ENCODE results near the gene TMEM140.

TMEM140 gene

DNA sequence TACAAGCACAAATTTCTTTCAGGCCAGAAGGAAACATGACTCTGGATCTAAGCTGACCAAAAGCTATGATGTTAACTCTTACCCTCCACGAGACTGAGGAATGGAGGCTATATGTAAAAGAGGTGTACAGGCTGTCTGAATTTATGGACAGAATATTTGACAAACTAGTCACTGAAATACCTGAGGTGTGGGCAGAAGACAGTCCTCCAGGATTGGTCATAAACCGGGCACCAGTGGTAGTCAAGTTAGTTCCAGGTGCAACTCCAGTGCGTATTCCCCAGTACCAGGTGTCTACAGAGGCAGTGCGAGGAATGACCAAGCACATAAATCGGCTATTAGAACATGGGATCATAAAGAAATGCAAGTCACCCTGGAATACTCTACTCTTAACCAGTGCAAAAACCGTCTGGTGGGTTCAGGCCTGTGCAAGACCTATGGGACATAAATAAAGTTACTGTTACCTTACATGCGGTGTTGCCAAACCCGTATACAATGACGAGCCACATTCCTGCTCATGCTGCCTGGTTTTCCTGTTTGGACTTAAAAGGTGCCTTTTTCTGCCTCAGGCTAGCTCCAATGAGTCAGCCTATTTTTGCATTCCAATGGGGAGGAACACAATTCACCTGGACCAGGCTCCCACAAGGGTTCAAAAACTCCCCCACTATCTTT, 29.3 kb downstream of the TMEM140 start:
- DNase-seq: no peak

DNA sequence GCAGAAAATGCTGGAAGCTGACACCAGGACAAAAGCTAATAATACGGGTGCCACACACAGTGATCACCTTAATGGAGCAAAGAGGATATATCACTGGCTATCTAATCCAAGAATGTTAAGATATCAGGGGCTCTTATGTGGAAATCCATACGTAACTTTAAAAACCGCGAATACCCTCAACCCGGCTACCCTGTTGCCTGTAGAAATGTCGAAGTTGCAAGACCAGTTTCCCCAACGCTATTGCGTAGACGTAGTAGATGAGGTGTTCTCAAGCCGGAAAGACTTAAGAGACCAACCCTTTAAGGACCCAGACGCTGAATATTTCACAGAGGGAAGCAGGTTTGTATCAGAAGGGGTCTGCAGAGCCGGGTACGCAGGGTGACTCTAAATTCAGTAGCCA, 30.5 kb downstream of the TMEM140 start:
- DNase-seq: no peak

DNA sequence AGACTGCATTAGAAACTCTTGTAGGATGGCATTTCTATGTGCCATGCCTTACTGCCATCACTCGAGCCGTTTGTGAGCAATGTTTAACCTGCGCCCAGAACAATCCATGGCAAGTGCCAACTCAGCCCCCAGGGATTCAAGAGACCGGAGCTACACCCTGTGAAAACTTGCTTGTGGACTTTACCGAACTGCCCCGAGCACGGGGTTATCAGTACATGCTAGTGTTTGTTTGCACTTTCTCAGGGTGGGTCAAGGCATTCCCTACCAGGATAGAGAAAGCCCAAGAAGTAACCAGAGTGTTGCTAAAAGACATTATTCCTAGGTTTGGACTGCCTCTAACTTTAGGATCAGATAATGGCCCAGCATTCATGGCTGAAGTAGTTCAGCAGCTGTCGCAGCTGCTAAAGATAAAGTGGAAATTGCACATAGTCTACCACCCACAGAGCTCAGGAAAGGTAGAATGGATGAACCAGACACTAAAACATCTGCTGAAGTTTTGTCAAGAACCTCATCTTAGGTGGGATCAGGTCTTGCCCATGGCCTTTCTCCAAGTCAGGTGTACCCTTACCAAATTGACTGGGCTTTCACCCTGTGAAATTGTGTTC, 31.6 kb downstream of the TMEM140 start:
- DNase-seq: no peak

DNA sequence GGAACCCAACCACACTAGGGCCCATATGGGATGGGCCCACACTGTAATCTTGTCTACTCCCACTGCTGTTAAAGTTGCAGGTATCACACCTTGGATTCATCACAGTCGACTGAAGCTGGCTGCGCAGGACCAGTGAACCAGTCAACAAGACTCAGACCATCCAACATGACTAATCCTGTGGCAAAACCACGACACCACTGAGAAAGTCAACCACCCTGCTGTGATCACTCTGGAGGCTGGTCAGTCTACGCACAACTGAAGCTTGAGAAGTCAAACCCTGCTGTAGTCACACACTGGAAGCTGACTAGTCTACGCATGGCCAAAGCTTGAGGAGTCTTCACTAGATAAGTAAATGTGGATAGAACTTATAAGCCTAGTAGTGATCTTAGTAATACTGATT, 32.2 kb downstream of the TMEM140 start:
- no peak for DNase-seq

DNA sequence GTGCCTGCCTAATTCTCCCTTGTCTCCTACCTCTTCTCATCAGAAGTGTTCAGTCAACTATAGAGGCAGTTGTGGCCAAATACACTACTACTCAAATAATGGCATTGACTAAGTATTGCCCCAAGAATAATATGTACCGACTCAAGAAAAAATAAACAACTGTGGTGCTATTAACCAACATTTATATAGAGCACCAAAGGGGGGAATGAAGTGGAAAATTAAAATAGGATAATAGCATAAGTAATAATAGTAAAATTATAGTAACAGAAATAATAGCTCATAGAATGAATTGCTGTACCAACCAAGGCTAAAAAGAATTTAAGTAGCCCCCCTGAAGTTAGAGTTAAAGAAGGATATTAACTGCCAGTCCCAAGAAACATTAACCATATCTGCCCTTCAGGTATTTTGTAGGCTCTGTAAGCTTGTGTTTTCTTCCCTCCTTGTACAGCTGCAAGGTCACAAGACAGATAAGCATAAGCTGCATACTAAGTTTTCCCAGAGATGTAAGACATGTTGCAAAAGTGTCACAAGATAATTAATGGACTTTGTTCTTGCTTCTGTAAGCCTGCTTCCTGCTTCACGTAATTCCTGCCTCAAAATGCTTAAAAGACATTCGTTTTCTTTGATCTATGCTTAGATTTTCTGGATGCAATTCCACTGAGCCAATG, 33.5 kb downstream of the TMEM140 start:
- no peak for DNase-seq

DNA sequence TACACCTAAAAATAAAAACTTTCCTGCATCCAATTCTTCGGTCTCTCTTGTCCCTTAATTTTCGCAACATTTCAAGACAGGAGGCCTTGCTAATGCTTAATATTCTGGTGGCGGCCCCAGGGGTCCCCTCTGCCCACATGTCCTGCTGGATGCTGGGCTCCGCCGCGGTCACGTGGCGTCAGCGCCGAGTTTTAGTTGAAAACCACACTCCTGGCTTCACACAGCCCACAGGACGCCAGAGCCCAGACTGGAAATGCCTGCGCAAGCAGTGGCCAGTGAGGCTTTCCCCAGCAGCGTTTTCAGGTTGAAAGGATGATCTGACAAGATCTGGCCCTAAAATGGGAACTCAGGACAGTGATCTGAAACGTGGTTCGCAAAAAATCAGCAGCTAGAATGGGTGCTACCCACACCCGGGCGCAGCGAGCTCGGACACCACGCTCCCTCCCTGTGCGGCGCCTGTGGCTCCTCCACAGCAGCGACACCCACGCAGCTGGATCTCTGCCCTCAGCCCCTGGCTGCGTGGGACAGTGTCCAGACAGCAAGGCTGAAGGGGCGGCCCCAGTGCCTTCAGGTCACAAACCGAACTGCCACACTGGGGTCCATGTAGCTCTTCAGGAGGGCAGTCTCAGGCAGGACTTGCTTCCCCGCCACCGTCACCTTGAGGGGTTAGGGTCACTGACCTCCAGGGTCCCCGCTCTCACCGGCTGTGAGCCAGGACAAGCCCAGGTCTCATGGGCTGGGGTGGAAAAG, 34.2 kb downstream of the TMEM140 start:
- DNase-seq: no peak

DNA sequence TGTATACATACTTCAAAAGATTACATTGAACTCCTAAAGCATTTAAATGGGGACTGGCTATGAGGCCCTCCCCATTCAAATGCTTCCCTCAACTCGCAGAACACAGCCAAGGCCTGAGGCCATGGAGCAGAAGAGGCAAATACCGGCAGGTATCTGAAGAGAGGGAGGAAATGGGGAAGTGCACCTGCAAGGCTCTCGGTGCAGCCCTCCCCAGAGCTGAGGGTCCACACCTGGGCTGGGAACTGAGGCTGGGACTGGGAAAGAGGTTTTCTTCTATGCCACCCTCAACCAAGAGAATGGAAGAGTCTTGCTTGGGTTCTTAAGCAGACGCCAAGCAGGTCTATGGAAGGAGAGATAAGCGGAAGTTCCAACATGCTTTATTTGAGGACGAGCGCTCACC, 35.6 kb downstream of the TMEM140 start:
- DNase-seq: no peak

DNA sequence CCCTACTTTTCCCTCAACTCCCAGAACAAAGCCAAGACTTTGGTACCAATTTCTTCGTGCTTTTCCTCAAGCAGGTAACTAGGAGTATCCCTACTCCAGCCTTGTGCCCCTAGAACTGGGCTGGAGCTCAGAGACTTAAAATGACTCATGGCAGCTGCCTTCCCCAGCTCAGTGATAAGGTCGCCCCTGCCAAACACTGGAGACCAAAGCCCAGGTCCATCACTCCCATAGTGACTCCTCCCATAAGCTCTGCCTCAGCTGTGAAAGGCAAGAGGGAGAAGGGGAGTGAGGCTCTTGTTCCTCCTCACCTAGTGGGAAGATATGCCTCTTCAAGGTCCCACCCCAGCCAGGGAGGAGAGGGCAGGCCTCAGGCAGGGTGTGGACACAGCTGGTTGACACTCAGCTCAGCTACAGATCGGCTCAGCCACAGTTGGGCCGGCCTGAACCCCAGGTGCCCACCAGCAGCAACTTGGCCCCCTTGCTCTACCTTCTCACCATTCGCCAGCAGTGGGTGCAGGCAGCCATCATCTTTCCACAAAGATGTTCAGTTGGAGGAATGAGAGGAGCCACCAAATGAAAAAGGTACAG, 36.5 kb downstream of the TMEM140 start:
- no peak for DNase-seq

DNA sequence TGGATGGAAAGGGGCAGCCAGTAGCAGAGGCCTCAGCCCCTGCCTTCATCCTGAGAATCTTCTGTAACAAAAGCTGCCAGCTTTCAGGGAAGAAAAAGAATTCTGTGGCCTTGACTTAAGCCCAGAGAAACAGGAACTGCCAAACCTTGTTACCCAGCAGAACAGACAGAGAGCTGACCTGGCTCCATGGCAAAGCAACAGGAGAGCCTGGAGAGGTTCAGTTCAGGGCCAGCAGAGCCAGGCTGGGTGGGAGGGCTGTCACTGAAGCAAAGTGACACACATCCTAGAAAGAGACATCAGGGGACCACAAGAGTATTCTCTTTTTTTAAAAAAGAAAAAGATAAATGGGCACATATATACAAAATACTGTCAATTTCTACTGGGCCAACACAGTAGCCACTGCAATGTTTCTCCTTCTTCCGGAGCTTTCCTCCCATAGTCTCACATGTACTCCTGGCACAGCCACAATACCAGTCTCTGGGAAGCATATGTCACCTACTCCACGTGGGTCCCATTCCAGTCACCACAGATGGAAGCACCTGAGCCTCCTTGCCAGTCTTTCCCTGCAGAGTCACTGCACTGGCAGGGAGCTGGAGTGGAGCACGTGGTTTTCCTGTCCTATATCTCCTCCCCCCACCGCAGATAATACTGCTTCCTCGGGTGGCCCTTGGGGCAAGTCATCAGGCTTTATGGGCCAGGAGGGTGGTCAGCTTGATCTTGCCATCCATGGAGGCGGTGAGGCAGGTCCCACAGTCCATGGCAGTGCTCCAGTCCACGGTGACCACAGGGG, 37.8 kb downstream of the TMEM140 start:
- DNase-seq: no peak

DNA sequence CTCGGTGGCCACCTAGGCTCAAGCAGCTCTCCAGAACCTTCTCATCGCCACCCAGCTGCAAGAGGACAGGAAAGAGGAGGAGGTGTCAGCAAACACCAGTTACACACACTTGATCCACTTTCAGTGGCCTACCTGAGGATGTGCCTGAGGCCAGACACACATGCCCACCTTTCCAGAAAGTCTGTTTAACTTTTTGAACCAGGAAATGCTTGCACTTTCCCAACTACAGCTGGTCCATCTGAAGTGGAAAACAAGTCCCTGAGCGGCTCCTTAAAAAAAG, 38.3 kb downstream of the TMEM140 start:
- DNase-seq: no peak

DNA sequence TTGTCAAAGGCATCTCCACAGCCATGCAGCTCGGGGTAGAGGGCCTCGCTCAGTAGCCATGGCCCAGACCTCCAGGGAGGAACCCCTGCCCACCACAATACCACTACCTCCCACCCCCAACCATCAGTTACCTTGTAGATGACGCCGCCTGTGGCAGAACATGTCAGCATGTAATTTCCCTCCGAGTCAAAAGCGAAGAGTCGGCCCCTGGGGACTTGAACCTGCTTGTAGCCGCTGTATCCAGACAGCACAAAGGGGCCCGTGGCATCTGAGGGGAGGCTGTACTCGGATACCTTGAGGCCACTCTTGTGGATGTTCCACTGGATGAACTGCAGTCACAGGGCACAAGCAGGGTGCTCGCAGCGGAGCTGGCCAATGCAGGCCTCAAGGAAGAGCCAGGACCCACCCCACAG, 39.0 kb downstream of the TMEM140 start:
- no peak for DNase-seq

DNA sequence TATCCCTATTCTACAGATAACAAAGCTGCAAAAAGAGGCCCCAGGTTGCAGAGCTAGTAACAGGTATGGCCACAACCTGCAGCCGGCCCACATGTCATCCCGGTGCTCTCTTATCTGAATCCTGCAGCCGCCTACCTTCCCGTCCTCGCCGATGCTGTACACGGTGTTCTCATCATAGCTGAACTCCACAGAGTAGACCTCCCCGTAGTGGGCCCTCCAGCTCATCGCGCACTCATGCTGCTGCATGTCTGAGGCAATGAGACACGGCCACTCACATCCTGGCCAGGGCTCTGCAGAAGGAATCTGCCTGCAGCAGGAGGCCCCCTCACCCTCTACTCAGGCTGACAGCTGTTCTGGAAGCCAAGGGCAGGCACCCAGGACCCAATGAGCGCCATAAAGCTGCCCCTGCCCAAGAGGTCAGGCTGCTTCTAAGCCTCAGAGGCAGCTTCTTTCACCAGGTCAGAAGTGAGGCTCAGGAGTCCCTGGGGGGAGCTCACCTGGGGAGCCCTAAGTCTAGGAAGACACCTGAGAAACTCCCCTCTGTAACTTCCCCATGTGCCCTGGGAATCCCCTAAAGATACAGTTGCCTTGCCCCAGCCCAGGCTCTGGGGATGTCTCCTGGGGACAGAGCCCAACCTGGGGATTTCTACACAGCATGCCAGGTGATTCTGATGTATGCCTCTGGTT, 40.6 kb downstream of the TMEM140 start:
- no peak for DNase-seq

DNA sequence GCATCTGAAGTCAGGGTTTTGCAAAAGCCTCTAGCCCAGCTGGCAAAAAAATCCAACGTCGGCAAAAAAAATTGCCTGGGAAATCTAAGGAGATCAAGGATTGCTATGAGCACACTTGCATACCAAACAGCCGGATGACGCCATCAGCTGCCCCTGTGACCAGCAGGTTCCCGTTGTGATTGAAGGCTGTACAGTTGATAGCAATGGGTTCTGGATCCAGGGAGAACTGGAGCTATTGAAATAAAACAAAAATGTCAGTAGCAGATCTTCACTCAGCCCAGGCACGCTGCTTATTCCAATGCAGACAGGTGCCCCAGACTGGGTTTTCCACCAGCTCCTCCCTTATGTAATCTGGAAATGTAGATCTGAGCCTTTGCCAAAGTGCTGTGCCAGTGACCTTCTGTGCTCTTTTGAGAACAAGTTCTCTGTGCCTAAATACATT, 41.4 kb downstream of the TMEM140 start:
- DNase-seq: no peak

DNA sequence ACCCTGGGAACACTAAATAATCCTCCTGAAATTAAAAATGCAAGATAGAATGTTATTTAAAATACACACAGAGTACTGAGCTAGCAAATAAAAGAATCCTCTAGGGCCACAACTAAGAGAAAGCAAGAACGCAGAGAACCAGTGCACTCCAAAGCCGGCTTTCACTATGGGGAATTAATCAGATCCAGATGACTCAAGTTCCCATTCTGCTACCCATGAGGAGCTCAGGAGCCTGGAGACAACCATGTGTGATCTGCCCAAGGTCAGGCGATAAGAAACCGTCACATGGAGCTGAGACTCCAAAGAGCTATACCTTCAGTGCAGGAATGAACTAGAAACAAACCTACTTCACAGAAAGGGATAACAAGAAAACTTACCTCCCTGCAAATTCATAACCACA, 42.1 kb downstream of the TMEM140 start:
- no peak for DNase-seq

DNA sequence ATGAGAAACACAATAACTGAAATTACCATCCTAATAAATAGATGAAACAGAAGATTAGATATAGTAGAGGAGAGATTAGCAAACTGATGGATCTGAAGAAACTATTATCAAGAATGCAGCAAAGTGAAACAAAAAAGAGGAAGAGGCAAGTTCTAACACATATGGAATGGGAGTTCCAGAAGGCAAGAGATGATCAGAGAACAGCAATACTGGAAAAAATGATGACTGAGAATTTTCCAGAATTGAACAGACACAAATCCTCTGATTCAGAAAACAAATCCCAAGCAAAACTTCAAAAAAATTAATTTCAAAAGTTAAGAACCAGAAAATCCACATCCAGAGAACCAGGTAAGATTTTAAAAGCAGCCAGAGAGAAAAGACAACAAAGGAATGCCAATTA, 42.8 kb downstream of the TMEM140 start:
- DNase-seq: no peak

DNA sequence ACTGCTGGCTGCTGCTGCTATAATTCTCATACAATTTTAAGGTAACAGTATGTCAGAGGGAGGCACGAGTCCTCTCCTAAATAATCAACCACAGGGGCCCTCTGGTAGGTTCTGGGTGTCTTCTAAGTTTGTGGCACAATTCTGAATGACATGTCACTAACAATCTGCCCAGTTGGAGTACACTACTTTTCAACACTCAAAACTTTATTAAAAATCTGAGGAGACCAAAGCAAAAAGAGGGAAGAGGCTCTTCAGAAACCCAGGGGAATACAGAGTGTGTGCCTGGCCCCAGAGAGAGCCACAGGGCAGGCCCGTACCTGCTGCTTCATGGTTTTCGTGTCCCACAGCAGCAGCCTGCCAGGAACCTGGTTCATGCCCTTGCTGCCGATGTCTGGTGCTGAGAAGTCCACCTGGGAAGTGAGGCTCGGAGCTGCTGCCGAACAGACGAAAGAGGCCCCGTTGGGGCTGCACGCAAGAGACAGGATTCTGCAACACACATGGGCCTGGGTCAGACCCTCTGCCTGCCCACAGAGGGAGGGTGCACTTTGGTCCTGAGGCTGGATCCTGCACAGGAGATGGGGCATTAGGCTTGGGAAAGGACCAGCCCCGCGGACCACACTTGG, 45.2 kb downstream of the TMEM140 start:
- no peak for DNase-seq

DNA sequence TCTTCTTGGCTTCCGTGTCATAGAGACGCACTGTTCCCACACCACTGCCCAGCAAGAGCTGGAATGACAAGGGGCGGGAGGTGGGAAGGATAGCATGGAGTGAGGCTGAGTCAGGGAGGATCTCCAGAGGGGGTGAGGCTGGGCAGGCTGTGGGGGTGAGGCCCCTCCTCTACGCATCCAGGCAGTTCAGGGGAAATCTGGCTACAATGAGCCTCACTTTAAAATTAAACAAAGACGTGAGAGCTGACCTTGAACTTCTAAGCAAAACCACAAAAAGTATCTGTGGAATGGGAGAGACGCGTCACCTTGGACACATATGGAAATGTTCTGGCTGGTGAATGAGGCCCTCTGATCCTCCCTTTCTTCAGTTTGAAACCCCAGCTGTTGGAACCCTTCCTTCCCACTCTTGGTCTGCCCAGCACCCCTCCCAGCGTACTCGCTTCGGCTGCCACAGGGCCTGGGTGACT, 45.8 kb downstream of the TMEM140 start:
- DNase-seq: no peak

DNA sequence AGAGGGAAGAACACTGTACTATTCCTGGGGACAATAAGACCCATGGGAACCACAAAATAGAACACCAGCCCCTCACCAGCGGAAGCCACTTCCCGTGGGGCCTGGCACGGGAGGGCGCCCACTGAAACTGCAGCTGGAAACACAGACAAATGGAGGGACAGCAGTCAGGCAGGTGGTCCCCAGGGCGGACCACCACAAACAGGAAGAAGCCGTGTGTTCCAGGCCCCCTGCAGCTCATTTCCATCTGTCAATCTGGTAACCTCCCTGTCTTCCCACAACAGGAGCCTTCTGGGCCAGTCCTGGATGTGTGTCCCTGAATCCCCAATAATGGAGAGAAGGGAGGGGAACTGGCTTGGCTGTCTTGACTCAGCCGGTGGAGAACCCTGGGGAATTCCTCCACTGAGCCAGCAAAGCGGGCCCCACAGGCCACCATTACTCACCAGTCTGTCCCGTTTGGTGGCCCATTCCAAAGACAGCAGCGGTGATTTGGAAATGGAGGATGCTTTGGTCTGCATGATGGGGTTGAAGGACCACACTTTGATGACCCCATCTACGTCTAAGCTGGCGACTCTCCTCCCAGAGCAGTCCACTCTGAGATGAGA, 46.7 kb downstream of the TMEM140 start:
- no peak for DNase-seq

DNA sequence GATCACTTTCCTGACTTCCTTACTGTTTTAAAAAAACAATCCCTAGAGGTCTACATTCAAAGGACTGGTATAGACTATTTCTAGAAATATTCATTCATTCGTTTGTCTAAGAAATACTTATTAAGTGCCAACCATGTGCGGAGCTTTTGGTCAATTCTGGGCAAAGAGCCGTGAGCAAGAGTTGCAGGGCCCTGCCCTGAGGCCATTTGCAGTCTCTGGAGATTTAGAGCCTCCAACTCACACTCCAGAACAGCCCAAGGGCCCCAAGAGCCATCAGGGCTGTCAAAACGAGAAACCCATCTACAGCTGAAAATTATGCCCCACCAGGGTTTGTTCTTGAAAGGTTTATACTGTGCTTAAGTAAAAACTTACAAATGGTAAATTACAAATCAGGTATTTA, 47.3 kb downstream of the TMEM140 start:
- DNase-seq: no peak

DNA sequence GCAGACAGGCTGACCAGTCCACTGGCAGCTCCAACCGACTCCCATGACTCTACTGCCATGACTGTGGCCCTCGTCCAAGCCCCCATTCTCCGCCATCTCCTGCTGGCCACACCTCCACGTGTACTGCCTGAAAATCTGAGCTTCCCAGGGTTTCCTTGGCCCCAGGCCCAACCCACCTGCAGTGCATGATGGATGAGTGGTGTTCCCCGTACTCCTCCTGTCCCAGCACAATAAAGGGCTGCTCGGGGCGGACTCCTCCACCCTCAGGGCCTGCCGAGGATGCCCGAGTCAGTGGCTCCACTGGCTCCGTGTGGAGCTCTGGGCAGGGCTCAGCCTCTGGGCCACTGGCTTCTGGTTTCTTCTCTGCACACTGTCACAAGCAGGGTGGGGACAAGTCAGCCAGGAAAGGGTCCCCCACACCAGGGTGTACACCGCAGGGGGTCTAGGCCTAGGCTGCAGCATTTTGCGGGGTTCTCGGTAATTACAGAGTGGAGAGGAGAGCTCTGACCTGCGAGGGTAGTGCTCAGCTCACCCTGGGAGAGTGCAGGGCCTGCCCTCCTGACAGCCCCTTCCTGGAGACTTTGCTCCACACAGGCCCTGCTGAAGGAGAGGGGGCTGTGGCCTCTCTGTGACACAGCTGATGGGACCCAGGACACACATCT, 48.2 kb downstream of the TMEM140 start:
- no peak for DNase-seq

DNA sequence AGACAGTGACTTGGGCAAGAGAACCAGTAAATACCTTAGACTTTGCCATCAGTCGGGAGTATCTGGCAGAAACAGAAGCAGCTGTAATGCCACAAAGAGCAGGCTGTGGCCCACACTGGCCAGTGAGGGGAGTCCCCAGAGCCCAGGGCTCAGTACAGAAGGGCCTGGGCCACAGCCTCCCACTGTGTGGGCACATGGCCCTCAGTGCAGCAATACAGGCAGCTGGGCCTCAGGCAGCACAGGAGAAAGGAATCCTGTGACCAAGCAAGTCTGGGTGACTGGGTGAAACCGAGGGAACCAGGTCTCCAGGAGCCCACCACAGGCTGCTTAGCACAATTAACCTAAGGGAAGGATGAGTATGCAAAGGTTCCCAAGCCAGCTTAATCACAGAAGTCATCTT, 49.5 kb downstream of the TMEM140 start:
- no peak for DNase-seq

All from NCI-H82 (cell line).